CD14-positive monocyte (primary cell): ENCODE measurements around the gene SPG11. TPM values are rescaled to one million over a fixed set of nuclear protein-coding genes. Genes with fewer than 3 reads are reported as not detected.

ENCODE experiments used
- DNase-seq, 3 donors: peaks; one replicate each; pipeline ENCODE4 v3.0.0-alpha.2; 2011 to 2022
- H2AFZ ChIP-seq: 2 replicates; pipeline ENCODE4 v1.6.0; 2012; ENCODE audit warnings: mild to moderate bottlenecking, low read depth, low read length, inconsistent platforms; ENCODE audit not compliant: insufficient read depth, poor library complexity, severe bottlenecking
- H3K27ac ChIP-seq, 2 donors: 1 replicate in 1 of 2; 2 replicates in 1 of 2; pipeline ENCODE4 v1.5.1; 2012 to 2013; ENCODE audit warnings: low read length in 2 of 2, control low read depth in 1 of 2, inconsistent platforms in 1 of 2, low read depth in 1 of 2, mild to moderate bottlenecking in 1 of 2
- H3K27me3 ChIP-seq, 2 donors: one replicate each; pipeline versions ENCODE4 v1.6.0 to v1.6.1; 2011 to 2013; ENCODE audit warnings: low read length in 2 of 2; ENCODE audit not compliant: control insufficient read depth in 2 of 2, insufficient read depth in 2 of 2
- H3K36me3 ChIP-seq, 2 donors: replicated peaks in 1 of 2; 1 replicate in 1 of 2; 2 replicates in 1 of 2; pipeline versions ENCODE4 v1.5.1 to v1.6.1; 2012 to 2013; ENCODE audit warnings: low read length in 2 of 2, control low read depth in 1 of 2, inconsistent platforms in 1 of 2, mild to moderate bottlenecking in 1 of 2; ENCODE audit not compliant: insufficient read depth in 2 of 2, control insufficient read depth in 1 of 2
- H3K4me1 ChIP-seq, 2 donors: 1 replicate in 1 of 2; 2 replicates in 1 of 2; pipeline versions ENCODE4 v1.5.1 to v1.6.1; 2012 to 2013; ENCODE audit warnings: low read length in 2 of 2, control low read depth in 1 of 2, inconsistent platforms in 1 of 2, mild to moderate bottlenecking in 1 of 2, moderate library complexity in 1 of 2; ENCODE audit not compliant: insufficient read depth in 2 of 2, control insufficient read depth in 1 of 2
- H3K4me2 ChIP-seq: replicated peaks from 2 replicates; pipeline ENCODE3; 2012; ENCODE audit warnings: low read length, moderate library complexity, mild to moderate bottlenecking; ENCODE audit not compliant: poor library complexity, severe bottlenecking; ENCODE audit errors: extremely low read depth
- H3K4me3 ChIP-seq, 3 experiments: fragments of 200-600 bp in 1 of 3; sonication (generic) in 1 of 3; replicated peaks in 1 of 3; 1 replicate in 2 of 3; 2 replicates in 1 of 3; pipeline ENCODE4 v1.5.1; 2011 to 2013; ENCODE audit warnings: low read length in 3 of 3, mild to moderate bottlenecking in 3 of 3, control low read depth in 2 of 3, low read depth in 2 of 3, inconsistent platforms in 1 of 3, moderate library complexity in 1 of 3
- H3K79me2 ChIP-seq: 2 replicates; pipeline ENCODE4 v1.6.0; 2012; ENCODE audit warnings: mild to moderate bottlenecking, control low read depth, inconsistent platforms, low read length, moderate library complexity; ENCODE audit not compliant: insufficient read depth
- H3K9ac ChIP-seq: 2 replicates; pipeline ENCODE4 v1.6.0; 2017; ENCODE audit warnings: low read length, mild to moderate bottlenecking; ENCODE audit not compliant: insufficient read depth, poor library complexity, severe bottlenecking
- H3K9me3 ChIP-seq, 2 donors: replicated peaks in 1 of 2; 1 replicate in 1 of 2; 2 replicates in 1 of 2; pipeline versions ENCODE4 v1.5.1 to v1.6.1; 2012 to 2013; ENCODE audit warnings: low read length in 2 of 2, control low read depth in 1 of 2; ENCODE audit not compliant: control insufficient read depth in 1 of 2, insufficient read depth in 1 of 2
- H4K20me1 ChIP-seq: 2 replicates; pipeline ENCODE4 v1.6.0; 2012; ENCODE audit warnings: mild to moderate bottlenecking, low read length, control low read depth, moderate library complexity; ENCODE audit not compliant: insufficient read depth
- H3K27ac Mint-ChIP-seq, 7 donors: one replicate each; pipeline ENCODE4 v1.8.0; 2020; ENCODE audit warnings: mild to moderate bottlenecking in 7 of 7, mixed read lengths in 7 of 7, moderate library complexity in 6 of 7, inconsistent platforms in 2 of 7
- H3K27me3 Mint-ChIP-seq, 3 donors: one replicate each; pipeline ENCODE4 v1.8.0; 2021 to 2022; ENCODE audit warnings: low read depth in 3 of 3, mild to moderate bottlenecking in 3 of 3, mixed read lengths in 3 of 3, moderate library complexity in 3 of 3, inconsistent platforms in 1 of 3
- H3K36me3 Mint-ChIP-seq, 2 donors: one replicate each; pipeline ENCODE4 v1.8.0; 2020; ENCODE audit warnings: mixed read lengths in 2 of 2, inconsistent platforms in 1 of 2, mild to moderate bottlenecking in 1 of 2
- H3K4me1 Mint-ChIP-seq: one replicate; pipeline ENCODE4 v1.8.0; 2020; ENCODE audit warnings: mild to moderate bottlenecking, mixed read lengths
- H3K4me3 Mint-ChIP-seq, 2 donors: one replicate each; pipeline ENCODE4 v1.8.0; 2020; ENCODE audit warnings: mild to moderate bottlenecking in 2 of 2, mixed read lengths in 2 of 2, moderate library complexity in 1 of 2
- H3K9me3 Mint-ChIP-seq, 7 donors: one replicate each; pipeline ENCODE4 v1.8.0; 2020 to 2022; ENCODE audit warnings: mixed read lengths in 7 of 7, mild to moderate bottlenecking in 6 of 7, moderate library complexity in 6 of 7, inconsistent platforms in 2 of 7
- CTCF ChIP-seq: fragments of 200-600 bp; IDR thresholded peaks from one replicate; pipeline ENCODE4 v1.8.0; 2022; ENCODE audit warnings: antibody characterized with exemption, mild to moderate bottlenecking
- WGBS: methylation state at CpG from one replicate; pipeline ENCODE4 v1.1.5; 2013; ENCODE audit warnings: missing lambda C conversion rate; ENCODE audit not compliant: insufficient coverage; 5-methylcytosine and 5-hydroxymethylcytosine counted together
- intact Hi-C, 2 donors: fragments of 100-400 bp; cut with micrococcal nuclease; formaldehyde crosslinking; loops; one replicate each; pipeline versions ENCODE4 v1.15.0 to v1.15.1; 2023
- polyA plus RNA-seq, 3 donors: library from polyadenylated mRNA; depleted of rRNA in 1 of 3; unstranded in 2 of 3; stranded (reverse) in 1 of 3; fragments of 300-500 nt in 2 of 3; fragments of >200 nt in 1 of 3; fragmentation: Illumina TruSeq in 2 of 3; gene quantifications; 1 replicate in 2 of 3; 2 replicates in 1 of 3; pipeline ENCODE4 v1.2.3, GENCODE V29; 2012 to 2021

The SPG11 gene
- polyA plus RNA-seq, 3 donors: 26.4 to 140 (median 50.4) TPM

GRCh38 chr15:44656913-44657312, 6.5 kb downstream of the SPG11 start:
- Histone ChIP-seq H4K20me1 (peaks cover 58% of the 10 kb centered on the region), H3K36me3 (peaks cover 71 to 85% of the 10 kb centered on the region in 2 donors), H3K9me3 (no peaks in the 10 kb centered on the region), H3K4me1 (peaks cover 9 to 11% of the 10 kb centered on the region in 2 donors), H3K79me2 (peaks cover 55% of the 10 kb centered on the region), H2AFZ (no peak overlapping the region), H3K27ac (no peak overlapping the region), H3K9ac (no peak overlapping the region), H3K27me3 (no peaks in the 10 kb centered on the region), H3K4me2 (no peak overlapping the region), H3K4me3 (no peak overlapping the region)
- Mint-ChIP-seq H3K36me3 (peaks cover 49 to 80% of the 10 kb centered on the region in 2 donors), H3K27me3 (peaks cover 0 to 3% (median 0%) of the 10 kb centered on the region in 3 donors), H3K9me3 (no peaks in the 10 kb centered on the region), H3K27ac (no peak overlapping the region), H3K4me1 (peaks cover 16% of the 10 kb centered on the region), H3K4me3 (no peak overlapping the region)
- no CpG with 5 or more reads among the region's 3 CpGs for WGBS
- intact Hi-C loops: loop anchor here in 1 of 2 donors (10.0 kb wide), 1 partner anchor 62 kb away; no protein-coding TSS in a partner anchor
- DNase-seq: no peak
- no peak for TF ChIP-seq CTCF

- Histone ChIP-seq H3K4me1 (peaks cover 5 to 6% of the 10 kb centered on the region in 2 donors), H3K4me2 (no peak overlapping the region), H3K36me3 (peaks cover 77 to 91% of the 10 kb centered on the region in 2 donors), H3K9ac (no peak overlapping the region), H3K79me2 (peaks cover 55% of the 10 kb centered on the region), H3K27me3 (no peaks in the 10 kb centered on the region), H3K27ac (peak overlapping the region in 1 of 2 donors; percentile 46), H3K4me3 (no peak overlapping the region), H4K20me1 (peaks cover 64% of the 10 kb centered on the region), H3K9me3 (no peaks in the 10 kb centered on the region), H2AFZ (no peak overlapping the region)
- intact Hi-C loops: loop anchor here in 1 of 2 donors (10.0 kb wide), 1 partner anchor 61 kb away; no protein-coding TSS in a partner anchor
- Mint-ChIP-seq H3K27me3 (peaks cover 0 to 1% (median 0%) of the 10 kb centered on the region in 3 donors), H3K4me1 (peaks cover 13% of the 10 kb centered on the region), H3K9me3 (no peaks in the 10 kb centered on the region), H3K27ac (peak overlapping the region in 5 of 7 donors; percentile 0 to 58 (median 41)), H3K36me3 (peaks cover 55 to 86% of the 10 kb centered on the region in 2 donors), H3K4me3 (no peak overlapping the region)
- TF ChIP-seq CTCF: no peak
- 89% methylated on average over 1 of the region's 1 CpG for WGBS
- no peak for DNase-seq
Observed at GRCh38 chr15:44656298-44656697, 7.2 kb downstream of the SPG11 start.
